Karpas-422 (cell line): ENCODE data around the gene SCN5A. TPM values are rescaled to one million over a fixed set of nuclear protein-coding genes. Genes with fewer than 3 reads are reported as not detected.

ENCODE experiments used
- DNase-seq: peaks from one replicate; pipeline ENCODE4 v3.0.0-alpha.2; 2015
- H2AFZ ChIP-seq: fragments of 200-600 bp; sonication (generic); 2 replicates; pipeline ENCODE4 v1.6.1; 2014; ENCODE audit warnings: antibody characterized with exemption, low read length, mixed read lengths
- H3K27ac ChIP-seq: fragments of 200-600 bp; sonication (generic); 2 replicates; pipeline ENCODE4 v1.5.1; 2014; ENCODE audit warnings: mild to moderate bottlenecking, low read length, moderate library complexity
- H3K27me3 ChIP-seq: fragments of 200-600 bp; sonication (generic); 2 replicates; pipeline ENCODE4 v1.6.1; 2014; ENCODE audit warnings: low read length, mixed read lengths
- H3K36me3 ChIP-seq: fragments of 200-600 bp; sonication (generic); 2 replicates; pipeline ENCODE4 v1.6.1; 2014; ENCODE audit warnings: low read length, mixed read lengths; ENCODE audit not compliant: insufficient read depth
- H3K4me1 ChIP-seq: fragments of 200-600 bp; sonication (generic); 2 replicates; pipeline ENCODE4 v1.6.1; 2014; ENCODE audit warnings: mild to moderate bottlenecking, low read length, mixed read lengths
- H3K4me2 ChIP-seq: fragments of 200-600 bp; sonication (generic); 2 replicates; pipeline ENCODE4 v1.6.1; 2014; ENCODE audit warnings: low read length, low read depth, mild to moderate bottlenecking; ENCODE audit not compliant: poor library complexity, severe bottlenecking
- H3K4me3 ChIP-seq: fragments of 200-600 bp; sonication (generic); 2 replicates; pipeline ENCODE4 v1.5.1; 2014; ENCODE audit warnings: mild to moderate bottlenecking, antibody characterized with exemption, low read length, mixed read lengths
- H3K79me2 ChIP-seq: fragments of 200-600 bp; sonication (generic); 2 replicates; pipeline ENCODE4 v1.6.1; 2014; ENCODE audit warnings: mild to moderate bottlenecking, low read length, mixed read lengths
- H3K9ac ChIP-seq: fragments of 200-600 bp; sonication (generic); 2 replicates; pipeline ENCODE4 v1.6.0; 2014; ENCODE audit warnings: low read length
- H3K9me2 ChIP-seq: fragments of 200-600 bp; sonication (generic), shearing (Covaris generic); replicated peaks from 2 replicates; pipeline ENCODE4 v1.6.0; 2014; ENCODE audit warnings: mild to moderate bottlenecking, low read length, moderate library complexity; ENCODE audit not compliant: insufficient read depth
- H3K9me3 ChIP-seq: fragments of 300-700, 200-600 bp; sonication (generic); 2 replicates; pipeline ENCODE4 v1.6.1; 2014; ENCODE audit warnings: low read length, mixed read lengths
- H4K20me1 ChIP-seq: fragments of 200-600 bp; sonication (generic); 2 replicates; pipeline ENCODE4 v1.6.1; 2014; ENCODE audit warnings: mild to moderate bottlenecking, antibody characterized with exemption, low read length, low read depth; ENCODE audit not compliant: insufficient read depth
- total RNA-seq: library from RNA; depleted of rRNA; stranded (reverse); fragments of >200 nt; shearing (Covaris generic); gene quantifications from 2 replicates; pipeline ENCODE4 v1.2.3, GENCODE V29; 2014; ENCODE audit warnings: low replicate concordance

The SCN5A gene
- total RNA-seq, 1 experiment from 2014 or later = not detected

DNA sequence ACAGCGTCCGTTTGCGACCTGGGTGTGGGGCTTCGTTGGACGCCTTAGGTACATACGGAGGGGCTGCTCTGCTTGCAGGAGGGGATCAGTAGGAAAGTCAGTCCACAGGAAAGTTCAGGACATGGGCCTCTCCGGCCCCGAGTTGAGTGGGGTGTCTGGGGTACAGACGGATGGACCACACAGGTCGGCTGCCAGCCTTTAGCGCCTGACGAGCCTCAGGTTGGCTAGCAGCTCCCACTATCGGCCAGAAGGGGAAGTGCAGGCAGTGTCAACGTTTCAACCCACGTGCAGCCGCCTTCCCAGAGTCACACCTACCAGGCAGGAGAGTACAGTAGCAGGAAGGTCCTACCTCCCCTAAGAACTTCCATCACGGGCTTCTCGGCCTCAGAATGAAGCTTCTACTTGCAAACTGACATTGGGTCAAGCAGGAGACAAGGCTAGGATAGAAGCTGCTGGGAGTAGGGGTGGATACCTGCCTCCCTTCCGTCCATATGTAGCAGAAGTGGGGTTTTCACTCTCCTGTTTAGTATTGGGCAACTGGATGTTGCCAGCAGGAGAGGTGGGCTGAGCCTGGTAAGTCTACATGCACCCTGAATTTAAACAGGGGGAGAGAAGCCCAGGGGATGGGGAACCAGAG lies 1.8 kb upstream of the SCN5A start:
- DNase-seq = peak; percentile 91
- Histone ChIP-seq H3K4me2 (no peak overlapping the region), H3K79me2 (no peaks in the 10 kb centered on the region), H2AFZ (no peak overlapping the region), H3K4me3 (no peak overlapping the region), H3K9me3 (no peaks in the 10 kb centered on the region), H3K4me1 (peaks cover 2% of the 10 kb centered on the region; the same call in 1 of the 2 replicates), H4K20me1 (no peaks in the 10 kb centered on the region), H3K27me3 (no peaks in the 10 kb centered on the region), H3K9me2 (no peaks in the 10 kb centered on the region), H3K27ac (no peak overlapping the region), H3K9ac (no peak overlapping the region), H3K36me3 (no peaks in the 10 kb centered on the region)

GRCh38 chr3:38650248-38650951 lies 913 bp upstream of the SCN5A start:
- Histone ChIP-seq H3K4me2 (peak overlapping the region; percentile 45), H4K20me1 (no peaks in the 10 kb centered on the region), H3K4me1 (peaks cover 2% of the 10 kb centered on the region; the same call in 1 of the 2 replicates), H3K9me3 (no peaks in the 10 kb centered on the region), H3K27ac (no peak overlapping the region), H3K9me2 (no peaks in the 10 kb centered on the region), H3K79me2 (no peaks in the 10 kb centered on the region), H3K4me3 (no peak overlapping the region), H3K36me3 (no peaks in the 10 kb centered on the region), H3K9ac (no peak overlapping the region), H3K27me3 (no peaks in the 10 kb centered on the region), H2AFZ (no peak overlapping the region)
- no peak for DNase-seq

DNA sequence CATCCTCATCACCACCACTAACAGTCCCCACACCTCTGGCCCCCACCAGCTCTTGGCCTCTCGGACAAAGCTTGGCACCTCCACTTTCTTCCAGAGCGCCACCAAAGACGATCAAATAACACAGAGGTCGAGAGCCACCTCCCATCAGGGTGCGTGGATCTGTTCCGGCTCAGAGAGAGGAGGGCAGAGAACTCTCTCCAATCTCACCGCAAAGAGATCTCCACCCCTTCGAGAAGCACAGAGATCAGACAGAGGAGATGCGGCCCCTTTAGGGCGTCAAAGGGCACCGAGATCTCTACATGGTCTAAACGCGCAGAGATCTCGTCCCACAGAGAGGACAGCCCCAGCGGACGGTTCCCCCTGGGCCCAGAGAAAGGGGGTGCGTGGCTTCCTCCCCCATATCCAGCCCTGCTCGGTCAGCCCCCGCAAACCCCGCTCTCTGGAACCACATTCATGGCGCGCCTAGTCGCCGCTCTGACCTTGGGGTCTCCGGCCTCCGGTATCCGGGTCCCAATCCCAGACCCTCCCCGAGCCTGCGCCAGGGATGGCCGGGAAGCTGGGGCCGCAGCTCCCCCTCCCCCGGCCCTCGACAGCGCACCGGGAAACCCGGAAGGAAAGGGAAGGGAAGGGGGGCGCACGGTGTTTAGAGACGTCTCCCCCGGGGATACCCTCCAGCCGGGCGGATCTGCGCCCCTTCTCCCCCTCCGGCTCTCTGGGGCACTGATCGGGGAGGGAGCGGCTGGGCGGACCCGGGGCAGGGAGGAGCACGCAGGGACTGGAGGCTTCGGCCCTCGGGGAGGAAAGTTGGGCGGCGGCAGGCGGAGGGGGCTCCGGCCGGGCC lies 608 bp downstream of the SCN5A start:
- H4K20me1 ChIP-seq = no peaks in the 10 kb centered on the region
- H3K36me3 ChIP-seq = no peaks in the 10 kb centered on the region
- H2AFZ ChIP-seq = no peak overlapping the region
- H3K27me3 ChIP-seq = no peaks in the 10 kb centered on the region
- no peak for DNase-seq
- no peak overlapping the region for H3K9ac ChIP-seq
- H3K79me2 ChIP-seq = no peaks in the 10 kb centered on the region
- H3K27ac ChIP-seq = no peak overlapping the region
- H3K4me3 ChIP-seq = no peak overlapping the region
- peaks cover 2% of the 10 kb centered on the region; the same call in 1 of the 2 replicates for H3K4me1 ChIP-seq
- H3K9me3 ChIP-seq = no peaks in the 10 kb centered on the region
- no peaks in the 10 kb centered on the region for H3K9me2 ChIP-seq
- H3K4me2 ChIP-seq = no peak overlapping the region

GRCh38 chr3:38648024-38648658 lies 1.3 kb downstream of the SCN5A start:
- H3K9me3 ChIP-seq = no peaks in the 10 kb centered on the region
- H3K4me3 ChIP-seq = no peak overlapping the region
- H3K27ac ChIP-seq = no peak overlapping the region
- H3K4me2 ChIP-seq = no peak overlapping the region
- no peak overlapping the region for H3K9ac ChIP-seq
- peaks cover 2% of the 10 kb centered on the region; the same call in 1 of the 2 replicates for H3K4me1 ChIP-seq
- H3K27me3 ChIP-seq = no peaks in the 10 kb centered on the region
- no peaks in the 10 kb centered on the region for H3K9me2 ChIP-seq
- DNase-seq = no peak
- H4K20me1 ChIP-seq = no peaks in the 10 kb centered on the region
- no peaks in the 10 kb centered on the region for H3K36me3 ChIP-seq
- no peak overlapping the region for H2AFZ ChIP-seq
- H3K79me2 ChIP-seq = no peaks in the 10 kb centered on the region

- Histone ChIP-seq H2AFZ (no peak overlapping the region), H3K9me3 (no peaks in the 10 kb centered on the region), H3K27ac (no peak overlapping the region), H3K9ac (no peak overlapping the region), H4K20me1 (no peaks in the 10 kb centered on the region), H3K9me2 (no peaks in the 10 kb centered on the region), H3K4me2 (no peak overlapping the region), H3K27me3 (no peaks in the 10 kb centered on the region), H3K4me1 (peaks cover 2% of the 10 kb centered on the region; the same call in 1 of the 2 replicates), H3K4me3 (no peak overlapping the region), H3K36me3 (no peaks in the 10 kb centered on the region), H3K79me2 (no peaks in the 10 kb centered on the region)
- no peak for DNase-seq
These were observed 2.1 kb downstream of the SCN5A start for GRCh38 chr3:38647217-38647970.

DNA sequence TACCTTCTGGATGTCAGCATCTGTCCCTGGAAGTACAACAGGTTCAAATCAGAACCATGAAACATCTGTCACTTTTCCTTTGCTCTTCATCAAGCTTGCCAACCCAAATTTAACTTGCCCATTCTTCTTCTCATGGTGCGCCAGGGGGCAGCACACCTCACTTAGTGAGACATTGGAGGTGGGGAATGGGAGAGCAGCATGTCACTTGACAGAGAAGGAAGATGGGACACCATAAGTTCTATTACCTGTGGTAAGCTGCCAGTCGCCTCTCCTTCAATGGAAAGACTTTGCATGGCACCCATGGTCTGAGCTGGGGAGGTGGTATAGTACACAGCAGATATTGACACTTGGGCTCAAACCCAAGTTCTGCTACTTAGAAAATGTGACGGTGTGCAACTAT lies 2.9 kb downstream of the SCN5A start:
- H3K4me2 ChIP-seq = no peak overlapping the region
- no peaks in the 10 kb centered on the region for H3K79me2 ChIP-seq
- no peaks in the 10 kb centered on the region for H3K9me3 ChIP-seq
- no peak overlapping the region for H3K9ac ChIP-seq
- no peak overlapping the region for H3K4me3 ChIP-seq
- no peaks in the 10 kb centered on the region for H3K36me3 ChIP-seq
- no peaks in the 10 kb centered on the region for H3K9me2 ChIP-seq
- peaks cover 2% of the 10 kb centered on the region; the same call in 1 of the 2 replicates for H3K4me1 ChIP-seq
- peak; percentile 81 for DNase-seq
- H3K27ac ChIP-seq = no peak overlapping the region
- no peaks in the 10 kb centered on the region for H3K27me3 ChIP-seq
- no peaks in the 10 kb centered on the region for H4K20me1 ChIP-seq
- no peak overlapping the region for H2AFZ ChIP-seq

- no peaks in the 10 kb centered on the region for H3K9me2 ChIP-seq
- no peaks in the 10 kb centered on the region for H3K27me3 ChIP-seq
- H3K9me3 ChIP-seq = no peaks in the 10 kb centered on the region
- no peak overlapping the region for H3K9ac ChIP-seq
- no peaks in the 10 kb centered on the region for H3K36me3 ChIP-seq
- no peak overlapping the region for H3K4me2 ChIP-seq
- no peaks in the 10 kb centered on the region for H4K20me1 ChIP-seq
- no peak overlapping the region for H3K4me3 ChIP-seq
- no peak overlapping the region for H2AFZ ChIP-seq
- no peak for DNase-seq
- H3K27ac ChIP-seq = no peak overlapping the region
- H3K4me1 ChIP-seq = peaks cover 2% of the 10 kb centered on the region; the same call in 1 of the 2 replicates
- no peaks in the 10 kb centered on the region for H3K79me2 ChIP-seq
These were observed 3.4 kb downstream of the SCN5A start for GRCh38 chr3:38646062-38646461.
